DOHH2 (cell line): ENCODE data around the gene OSBPL3.

ENCODE experiments used
- EZH2phosphoT487 ChIP-seq: fragments of 200-600 bp; sonication (generic); IDR thresholded peaks from 2 replicates; pipeline ENCODE4 v1.6.1; 2017; ENCODE audit warnings: borderline replicate concordance, mild to moderate bottlenecking, antibody characterized with exemption, low read length, moderate library complexity, mixed read lengths
- TF ChIP-seq, protein P1 (sequence below): fragments of 200-600 bp; sonication (generic); IDR thresholded peaks from one replicate; pipeline ENCODE4 v1.5.1; 2014; ENCODE audit warnings: antibody characterized with exemption, mild to moderate bottlenecking, low read depth, low read length; ENCODE audit not compliant: poor library complexity, severe bottlenecking

- TF ChIP-seq, protein P1, sequence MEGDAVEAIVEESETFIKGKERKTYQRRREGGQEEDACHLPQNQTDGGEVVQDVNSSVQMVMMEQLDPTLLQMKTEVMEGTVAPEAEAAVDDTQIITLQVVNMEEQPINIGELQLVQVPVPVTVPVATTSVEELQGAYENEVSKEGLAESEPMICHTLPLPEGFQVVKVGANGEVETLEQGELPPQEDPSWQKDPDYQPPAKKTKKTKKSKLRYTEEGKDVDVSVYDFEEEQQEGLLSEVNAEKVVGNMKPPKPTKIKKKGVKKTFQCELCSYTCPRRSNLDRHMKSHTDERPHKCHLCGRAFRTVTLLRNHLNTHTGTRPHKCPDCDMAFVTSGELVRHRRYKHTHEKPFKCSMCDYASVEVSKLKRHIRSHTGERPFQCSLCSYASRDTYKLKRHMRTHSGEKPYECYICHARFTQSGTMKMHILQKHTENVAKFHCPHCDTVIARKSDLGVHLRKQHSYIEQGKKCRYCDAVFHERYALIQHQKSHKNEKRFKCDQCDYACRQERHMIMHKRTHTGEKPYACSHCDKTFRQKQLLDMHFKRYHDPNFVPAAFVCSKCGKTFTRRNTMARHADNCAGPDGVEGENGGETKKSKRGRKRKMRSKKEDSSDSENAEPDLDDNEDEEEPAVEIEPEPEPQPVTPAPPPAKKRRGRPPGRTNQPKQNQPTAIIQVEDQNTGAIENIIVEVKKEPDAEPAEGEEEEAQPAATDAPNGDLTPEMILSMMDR = no peak
- TF ChIP-seq EZH2phosphoT487 = no peak
These were observed 674 bp upstream of the OSBPL3 start for GRCh38 chr7:24980534-24981170.
